Glutamatergic neuron (in vitro differentiated cells): ENCODE data around the gene ASTN2. TPM values are rescaled to one million over a fixed set of nuclear protein-coding genes. Genes with fewer than 3 reads are reported as not detected.

Experiments
- DNase-seq: peaks from one replicate; pipeline ENCODE4 v3.0.0; 2022
- H3K27ac Mint-ChIP-seq: one replicate; pipeline ENCODE4 v1.8.0; 2020; ENCODE audit warnings: mild to moderate bottlenecking, mixed read lengths, inconsistent platforms; ENCODE audit not compliant: unreplicated experiment
- H3K27me3 Mint-ChIP-seq: one replicate; pipeline ENCODE4 v1.8.0; 2020; ENCODE audit warnings: mild to moderate bottlenecking, moderate library complexity, mixed read lengths, inconsistent platforms; ENCODE audit not compliant: unreplicated experiment
- H3K36me3 Mint-ChIP-seq: one replicate; pipeline ENCODE4 v1.8.0; 2020; ENCODE audit warnings: mild to moderate bottlenecking, mixed read lengths, inconsistent platforms; ENCODE audit not compliant: unreplicated experiment
- H3K4me1 Mint-ChIP-seq: one replicate; pipeline ENCODE4 v1.8.0; 2020; ENCODE audit warnings: mild to moderate bottlenecking, low read depth, mixed read lengths, inconsistent platforms; ENCODE audit not compliant: unreplicated experiment
- H3K4me3 Mint-ChIP-seq: one replicate; pipeline ENCODE4 v1.8.0; 2020; ENCODE audit warnings: mild to moderate bottlenecking, mixed read lengths, inconsistent platforms; ENCODE audit not compliant: unreplicated experiment
- H3K9me3 Mint-ChIP-seq: one replicate; pipeline ENCODE4 v1.8.0; 2020; ENCODE audit warnings: mild to moderate bottlenecking, moderate library complexity, mixed read lengths, inconsistent platforms; ENCODE audit not compliant: unreplicated experiment
- CTCF ChIP-seq: fragments of 200-600 bp; sonication (generic); IDR thresholded peaks from one replicate; pipeline ENCODE4 v1.5.0; 2021; ENCODE audit not compliant: partially characterized antibody, unreplicated experiment
- total RNA-seq: library from RNA; stranded (reverse); fragmentation: NEBNext Ultra II Directional; extraction: Animal tissue kit (Norgen Biotek cat#: 25700); gene quantifications from one replicate; pipeline ENCODE4 v1.2.1, GENCODE V29; 2021; ENCODE audit not compliant: unreplicated experiment

ASTN2 gene
- total RNA-seq, 1 donor from 2014 or later: 134 TPM

GRCh38 chr9:116763770-116764169 is 651.1 kb downstream of the ASTN2 start:
- H3K27me3 Mint-ChIP-seq: peaks cover 5% of the 10 kb centered on the region
- H3K36me3 Mint-ChIP-seq: no peaks in the 10 kb centered on the region

DNA sequence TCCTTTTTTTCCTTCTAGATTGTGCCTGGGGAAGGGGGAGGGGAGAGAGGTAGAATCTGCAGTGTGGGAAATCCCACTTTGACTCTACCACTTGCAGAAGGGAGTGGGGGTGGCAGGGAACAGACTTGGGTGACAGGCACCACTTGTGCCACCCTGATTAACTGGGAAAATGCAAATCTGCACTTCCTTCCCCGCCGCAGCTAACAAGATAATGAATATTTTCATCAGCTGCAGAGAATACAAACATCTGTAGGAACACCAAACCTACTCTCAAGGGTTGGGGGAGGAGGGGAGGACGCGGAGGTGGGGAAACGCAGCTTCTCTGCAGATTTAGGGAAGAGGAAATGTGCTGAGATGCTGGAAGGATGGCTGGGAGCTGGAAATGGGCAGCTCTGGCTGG is 654.2 kb downstream of the ASTN2 start:
- H3K36me3 Mint-ChIP-seq: peaks cover 1% of the 10 kb centered on the region
- DNase-seq: no peak

More at GRCh38 chr9:116763770-116764169, 651.1 kb downstream of the ASTN2 start:
- DNase-seq: no peak
- TF ChIP-seq CTCF: no peak
- H3K4me3 Mint-ChIP-seq: no peak overlapping the region
- H3K4me1 Mint-ChIP-seq: peaks cover 3% of the 10 kb centered on the region
- H3K9me3 Mint-ChIP-seq: peaks cover 3% of the 10 kb centered on the region
- no peak overlapping the region for H3K27ac Mint-ChIP-seq

GRCh38 chr9:116757030-116757429 is 657.8 kb downstream of the ASTN2 start:
- Mint-ChIP-seq H3K4me1 (peaks cover 5% of the 10 kb centered on the region), H3K27ac (no peak overlapping the region), H3K27me3 (peaks cover 5% of the 10 kb centered on the region), H3K36me3 (peaks cover 7% of the 10 kb centered on the region), H3K4me3 (no peak overlapping the region), H3K9me3 (peaks cover 7% of the 10 kb centered on the region)
- no peak for DNase-seq
- TF ChIP-seq CTCF: no peak

More for the DNA sequence above, 654.2 kb downstream of the ASTN2 start:
- H3K27me3 Mint-ChIP-seq: peaks cover 5% of the 10 kb centered on the region
- peaks cover 5% of the 10 kb centered on the region for H3K9me3 Mint-ChIP-seq
- no peak for TF ChIP-seq CTCF
- no peak overlapping the region for H3K27ac Mint-ChIP-seq
- H3K4me3 Mint-ChIP-seq: no peak overlapping the region
- peaks cover 5% of the 10 kb centered on the region for H3K4me1 Mint-ChIP-seq

DNA sequence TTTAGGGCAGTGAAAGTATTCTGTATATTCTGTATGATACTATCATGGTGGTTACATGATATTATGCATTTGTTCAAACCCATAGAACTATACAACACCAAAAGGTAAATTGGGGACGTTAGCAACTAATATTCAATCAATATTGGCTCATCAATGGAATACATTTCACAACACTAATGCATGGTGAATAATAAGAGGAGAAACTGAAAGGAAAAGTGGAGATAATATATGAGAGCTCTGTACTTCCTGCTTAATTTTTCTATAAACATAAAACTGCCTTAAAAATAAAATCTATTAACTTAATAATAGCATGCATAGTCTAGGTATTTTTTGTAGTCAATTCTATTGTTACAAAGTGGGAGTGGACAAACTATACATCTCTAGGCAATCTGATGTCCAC is 661.5 kb downstream of the ASTN2 start:
- H3K4me1 Mint-ChIP-seq: peaks cover 19% of the 10 kb centered on the region
- TF ChIP-seq CTCF: no peak
- H3K36me3 Mint-ChIP-seq: peaks cover 7% of the 10 kb centered on the region
- peaks cover 6% of the 10 kb centered on the region for H3K27me3 Mint-ChIP-seq
- no peak overlapping the region for H3K27ac Mint-ChIP-seq
- H3K9me3 Mint-ChIP-seq: peaks cover 6% of the 10 kb centered on the region
- no peak for DNase-seq
- no peak overlapping the region for H3K4me3 Mint-ChIP-seq

DNA sequence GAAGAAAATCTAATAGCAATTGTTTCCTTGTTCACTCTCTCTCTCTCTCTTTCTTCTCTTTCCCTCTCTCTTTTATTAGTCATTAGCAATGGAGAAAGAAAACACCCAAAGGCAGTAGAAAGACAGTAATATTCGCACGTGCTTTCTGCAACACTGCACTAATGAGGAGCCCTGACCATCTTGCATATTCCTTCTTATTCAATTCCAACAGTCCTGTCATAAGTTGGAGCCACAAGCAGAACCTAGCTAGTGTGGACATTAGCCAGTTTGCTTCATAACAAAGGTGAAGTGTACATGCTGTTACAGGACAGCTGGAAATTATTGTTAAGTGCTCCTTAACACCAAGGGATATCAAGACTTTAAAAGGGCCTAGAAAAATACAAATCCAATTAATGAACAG is 664.3 kb downstream of the ASTN2 start:
- TF ChIP-seq CTCF: no peak
- DNase-seq: no peak
- H3K9me3 Mint-ChIP-seq: peaks cover 7% of the 10 kb centered on the region
- H3K27ac Mint-ChIP-seq: peak overlapping the region; percentile 52
- peaks cover 37% of the 10 kb centered on the region for H3K4me1 Mint-ChIP-seq
- H3K36me3 Mint-ChIP-seq: peaks cover 4% of the 10 kb centered on the region
- H3K27me3 Mint-ChIP-seq: peaks cover 7% of the 10 kb centered on the region
- no peak overlapping the region for H3K4me3 Mint-ChIP-seq
